ENCODE data around the gene GALC. TPM values are rescaled to one million over a fixed set of nuclear protein-coding genes. Genes with fewer than 3 reads are reported as not detected.

The GALC gene
- total RNA-seq, 1 experiment from 2014 or later = 0.18 TPM

- H3K4me1 ChIP-seq (ENCODE audit: insufficient read depth, low read length) = peaks cover 10% of the 10 kb centered on the region
- DNase-seq = no peak
- H4K20me1 ChIP-seq (ENCODE audit: low read length) = no peaks in the 10 kb centered on the region
- H3K27ac ChIP-seq (ENCODE audit: low read length) = no peak overlapping the region
- no TSS peak for BruUV-seq (replicated peaks)
- no peak overlapping the region for H3K9ac ChIP-seq (ENCODE audit: low read length)
- ChIA-PET POLR2A (ENCODE audit: unreplicated experiment) (no interaction called here), CTCF (no interaction called here)
- H3K79me2 ChIP-seq (ENCODE audit: low read length) = no peaks in the 10 kb centered on the region
- no peaks in the 10 kb centered on the region for H3K27me3 ChIP-seq (ENCODE audit: low read length)
- no peak for ATAC-seq
- no peaks in the 10 kb centered on the region for H3K9me3 ChIP-seq (ENCODE audit: low read length)
- TF ChIP-seq, protein P1, sequence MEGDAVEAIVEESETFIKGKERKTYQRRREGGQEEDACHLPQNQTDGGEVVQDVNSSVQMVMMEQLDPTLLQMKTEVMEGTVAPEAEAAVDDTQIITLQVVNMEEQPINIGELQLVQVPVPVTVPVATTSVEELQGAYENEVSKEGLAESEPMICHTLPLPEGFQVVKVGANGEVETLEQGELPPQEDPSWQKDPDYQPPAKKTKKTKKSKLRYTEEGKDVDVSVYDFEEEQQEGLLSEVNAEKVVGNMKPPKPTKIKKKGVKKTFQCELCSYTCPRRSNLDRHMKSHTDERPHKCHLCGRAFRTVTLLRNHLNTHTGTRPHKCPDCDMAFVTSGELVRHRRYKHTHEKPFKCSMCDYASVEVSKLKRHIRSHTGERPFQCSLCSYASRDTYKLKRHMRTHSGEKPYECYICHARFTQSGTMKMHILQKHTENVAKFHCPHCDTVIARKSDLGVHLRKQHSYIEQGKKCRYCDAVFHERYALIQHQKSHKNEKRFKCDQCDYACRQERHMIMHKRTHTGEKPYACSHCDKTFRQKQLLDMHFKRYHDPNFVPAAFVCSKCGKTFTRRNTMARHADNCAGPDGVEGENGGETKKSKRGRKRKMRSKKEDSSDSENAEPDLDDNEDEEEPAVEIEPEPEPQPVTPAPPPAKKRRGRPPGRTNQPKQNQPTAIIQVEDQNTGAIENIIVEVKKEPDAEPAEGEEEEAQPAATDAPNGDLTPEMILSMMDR (conservative IDR thresholded peaks at IDR 0.05; ENCODE audit: low read depth, low read length) = no peak
- TF ChIP-seq EZH2 (IDR thresholded peaks at IDR 0.05; ENCODE audit: low read length, unreplicated experiment) = no peak
- no peak for TF ChIP-seq EZH2phosphoT487 (IDR thresholded peaks at IDR 0.05; ENCODE audit: borderline replicate concordance, low read length)
- no peaks in the 10 kb centered on the region for H3K36me3 ChIP-seq (ENCODE audit: low read depth, low read length)
- H3K4me2 ChIP-seq (ENCODE audit: low read length) = no peak overlapping the region
- intact Hi-C loops (cut with micrococcal nuclease) = no loop called here
- H3K4me3 ChIP-seq (ENCODE audit: low read length) = no peak overlapping the region
- H3K9me2 ChIP-seq (replicated peaks; ENCODE audit: low read length) = no peaks in the 10 kb centered on the region
- peaks cover 4% of the 10 kb centered on the region for H3F3A ChIP-seq (ENCODE audit: low read length, unreplicated experiment)
- no peak overlapping the region for H2AFZ ChIP-seq (ENCODE audit: low read length)
These were observed 46.2 kb upstream of the GALC start for GRCh38 chr14:88039197-88039596.

DNA sequence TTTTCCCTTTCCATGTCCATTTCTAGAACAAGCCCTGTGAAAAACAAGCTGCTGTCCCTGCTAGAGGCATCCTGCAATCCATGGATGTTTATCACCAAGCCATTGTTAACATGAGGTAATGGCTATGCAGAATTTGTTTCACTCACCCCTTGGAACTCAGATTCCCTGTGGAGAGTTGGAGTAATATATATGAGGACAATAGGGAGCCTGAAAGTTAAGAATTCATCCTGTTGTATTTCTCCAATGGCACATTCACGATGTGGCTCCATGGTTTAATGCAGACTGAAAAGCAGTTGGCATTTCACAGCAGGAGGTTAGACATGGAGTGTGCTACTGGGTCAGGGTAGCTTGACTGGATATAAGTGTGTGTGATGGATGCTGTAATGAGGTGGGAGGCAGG is 44.3 kb upstream of the GALC start:
- DNase-seq = no peak
- no peaks in the 10 kb centered on the region for H3K9me2 ChIP-seq (replicated peaks; ENCODE audit: low read length)
- no peaks in the 10 kb centered on the region for H3K27me3 ChIP-seq (ENCODE audit: low read length)
- TF ChIP-seq, protein P1 (conservative IDR thresholded peaks at IDR 0.05; ENCODE audit: low read depth, low read length) = no peak
- no peak for TF ChIP-seq EZH2 (IDR thresholded peaks at IDR 0.05; ENCODE audit: low read length, unreplicated experiment)
- TF ChIP-seq EZH2phosphoT487 (IDR thresholded peaks at IDR 0.05; ENCODE audit: borderline replicate concordance, low read length) = no peak
- BruUV-seq (replicated peaks) = no TSS peak
- H3K36me3 ChIP-seq (ENCODE audit: low read depth, low read length) = no peaks in the 10 kb centered on the region
- no peak overlapping the region for H3K4me2 ChIP-seq (ENCODE audit: low read length)
- ChIA-PET CTCF (no interaction called here), POLR2A (ENCODE audit: unreplicated experiment) (no interaction called here)
- no peaks in the 10 kb centered on the region for H3F3A ChIP-seq (ENCODE audit: low read length, unreplicated experiment)
- H3K4me1 ChIP-seq (ENCODE audit: insufficient read depth, low read length) = no peaks in the 10 kb centered on the region
- no peak overlapping the region for H3K9ac ChIP-seq (ENCODE audit: low read length)
- H2AFZ ChIP-seq (ENCODE audit: low read length) = no peak overlapping the region
- no peaks in the 10 kb centered on the region for H3K9me3 ChIP-seq (ENCODE audit: low read length)
- no peak for ATAC-seq
- no peaks in the 10 kb centered on the region for H4K20me1 ChIP-seq (ENCODE audit: low read length)
- no peak overlapping the region for H3K27ac ChIP-seq (ENCODE audit: low read length)
- no peak overlapping the region for H3K4me3 ChIP-seq (ENCODE audit: low read length)
- intact Hi-C loops (cut with micrococcal nuclease) = no loop called here
- H3K79me2 ChIP-seq (ENCODE audit: low read length) = no peaks in the 10 kb centered on the region

DNA sequence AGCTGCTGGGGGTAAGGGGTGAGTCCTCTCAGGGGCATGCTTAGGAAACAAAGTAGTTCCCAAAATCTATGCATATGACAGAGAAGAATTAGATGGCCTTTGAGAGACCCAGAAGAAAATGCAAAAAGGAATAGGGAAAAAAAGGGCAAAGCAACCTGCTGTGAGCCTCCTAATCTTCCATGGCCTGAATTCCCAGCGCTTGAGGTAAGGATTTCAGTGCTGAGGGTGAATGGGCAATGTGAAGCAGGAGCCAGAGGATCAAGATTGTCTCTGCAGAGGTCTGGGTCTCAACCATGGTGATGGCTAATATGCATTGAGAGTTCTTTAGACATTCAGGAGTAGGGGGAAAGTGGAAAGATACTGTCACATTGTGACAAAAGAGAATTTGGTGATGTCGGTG is 43.4 kb upstream of the GALC start:
- intact Hi-C loops (cut with micrococcal nuclease) = no loop called here
- Histone ChIP-seq H3K4me1 (ENCODE audit: insufficient read depth, low read length) (no peaks in the 10 kb centered on the region), H3K9ac (ENCODE audit: low read length) (no peak overlapping the region), H3K4me3 (ENCODE audit: low read length) (no peak overlapping the region), H3K36me3 (ENCODE audit: low read depth, low read length) (no peaks in the 10 kb centered on the region), H4K20me1 (ENCODE audit: low read length) (no peaks in the 10 kb centered on the region), H2AFZ (ENCODE audit: low read length) (no peak overlapping the region), H3K9me2 (replicated peaks; ENCODE audit: low read length) (no peaks in the 10 kb centered on the region), H3K27me3 (ENCODE audit: low read length) (no peaks in the 10 kb centered on the region), H3K79me2 (ENCODE audit: low read length) (no peaks in the 10 kb centered on the region), H3K9me3 (ENCODE audit: low read length) (no peaks in the 10 kb centered on the region), H3F3A (ENCODE audit: low read length, unreplicated experiment) (no peaks in the 10 kb centered on the region), H3K4me2 (ENCODE audit: low read length) (no peak overlapping the region), H3K27ac (ENCODE audit: low read length) (no peak overlapping the region)
- DNase-seq (no peak), ATAC-seq (no peak)
- BruUV-seq (replicated peaks) = no TSS peak
- CTCF ChIA-PET = no interaction called here
- no peak for TF ChIP-seq EZH2 (IDR thresholded peaks at IDR 0.05; ENCODE audit: low read length, unreplicated experiment)
- no peak for TF ChIP-seq EZH2phosphoT487 (IDR thresholded peaks at IDR 0.05; ENCODE audit: borderline replicate concordance, low read length)
- TF ChIP-seq, protein P1 (conservative IDR thresholded peaks at IDR 0.05; ENCODE audit: low read depth, low read length) = no peak
- POLR2A ChIA-PET (ENCODE audit: unreplicated experiment) = no interaction called here

Measured in PC-3 (cell line).